Right lobe of liver (tissue), 6 donors: ENCODE data around the gene MAPK6. TPM values are rescaled to one million over a fixed set of nuclear protein-coding genes. Genes with fewer than 3 reads are reported as not detected.

ENCODE experiments used
- ATAC-seq, 4 donors: fragments of 200-7000 bp; cut with Tn5 transposase; one replicate each; pipeline ENCODE4 v1.9.1; 2020; ENCODE audit warnings: mild to moderate bottlenecking in 4 of 4, moderate library complexity in 4 of 4
- DNase-seq, 3 donors: peaks; one replicate each; pipeline ENCODE4 v3.0.0-alpha.2; 2020
- H3K27ac ChIP-seq, 3 donors: fragments of 200-600 bp; one replicate each; pipeline ENCODE4 v1.8.0; 2022
- H3K27me3 ChIP-seq, 2 donors: fragments of 200-600 bp; one replicate each; pipeline ENCODE4 v1.8.0; 2022
- H3K36me3 ChIP-seq, 4 donors: fragments of 200-600 bp; sonication (generic) in 1 of 4; one replicate each; pipeline versions ENCODE4 v1.5.1 to v1.8.0; 2017 to 2022; ENCODE audit warnings: control low read depth in 1 of 4
- H3K4me1 ChIP-seq, 4 donors: fragments of 200-600 bp; sonication (generic) in 1 of 4; one replicate each; pipeline versions ENCODE4 v1.5.1 to v1.8.0; 2017 to 2022; ENCODE audit warnings: control low read depth in 1 of 4
- H3K4me3 ChIP-seq, 3 donors: fragments of 200-600 bp; one replicate each; pipeline ENCODE4 v1.8.0; 2022
- H3K9me3 ChIP-seq, 4 donors: fragments of 200-600 bp; sonication (generic) in 1 of 4; one replicate each; pipeline versions ENCODE4 v1.5.1 to v1.8.0; 2017 to 2022; ENCODE audit warnings: control low read depth in 1 of 4
- POLR2A ChIP-seq: fragments of 450-650 bp; IDR thresholded peaks from one replicate; pipeline ENCODE4 v1.6.1; 2017; ENCODE audit warnings: antibody characterized with exemption, mild to moderate bottlenecking
- WGBS: methylation state at CpG from one replicate; pipeline ENCODE4 v1.1.6; 2018; ENCODE audit warnings: low coverage, low lambda C conversion rate; ENCODE audit not compliant: insufficient coverage; ENCODE audit errors: missing lambda C conversion rate; 5-methylcytosine and 5-hydroxymethylcytosine counted together
- intact Hi-C, 2 donors: fragments of 100-400 bp; cut with DNase I; formaldehyde crosslinking; loops; one replicate each; pipeline versions ENCODE4 v1.11.2 to v1.14.1; 2022
- total RNA-seq, 6 experiments: library from RNA; depleted of rRNA in 2 of 6; stranded (reverse); fragments of >200 nt in 2 of 6; fragmentation: NEBNext Ultra II Directional in 3 of 6; extraction: Animal tissue kit (Norgen Biotek cat#: 25700) in 3 of 6; gene quantifications; one replicate each; pipeline versions ENCODE4 v1.1.0 to v1.2.4, GENCODE V29; 2016 to 2023
- TF ChIP-seq, protein P1 (sequence below), 4 donors: fragments of 200-600 bp in 3 of 4; fragments of 450-650 bp in 1 of 4; IDR thresholded peaks; one replicate each; pipeline versions ENCODE4 v1.5.1 to v1.8.0; 2016 to 2022; ENCODE audit warnings: antibody characterized with exemption in 4 of 4, mild to moderate bottlenecking in 2 of 4
- donor health status: DM: no; HTN: yes; CAD: no.
- donor health status: DM: no; HTN: no; CAD: no.
- donor health status: DM: no; HTN: no; CAD: no.
- donor health status: DM: no; HTN: yes; CAD: no.
- donor health status: DM: no; HTN: yes; CAD: no.

Gene MAPK6
- total RNA-seq, 6 experiments from 2014 or later, result 15.8 to 35.8 (median 22.3) TPM

DNA sequence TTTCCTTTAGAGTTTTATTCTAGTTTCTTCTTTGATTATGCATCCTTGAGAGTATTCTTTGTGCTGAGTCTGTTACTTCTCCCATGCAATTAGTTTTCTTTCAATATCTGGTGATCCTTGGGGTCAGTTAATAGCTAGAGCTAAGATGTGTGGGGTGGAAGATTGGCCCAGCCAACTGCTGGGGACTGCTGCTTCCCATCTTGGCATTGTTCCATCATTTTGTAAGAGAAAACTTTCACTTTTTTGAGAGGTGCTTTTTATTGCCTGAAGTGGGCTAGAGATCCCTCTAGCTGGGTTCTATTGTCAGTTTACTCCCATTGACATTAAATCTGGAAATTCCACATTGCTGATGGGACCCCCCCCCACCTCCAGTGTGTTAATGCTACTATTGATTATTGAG, 78.2 kb downstream of the MAPK6 start:
- Histone ChIP-seq H3K9me3 (no peaks in the 10 kb centered on the region), H3K4me1 (no peaks in the 10 kb centered on the region), H3K4me3 (no peak overlapping the region), H3K27me3 (no peaks in the 10 kb centered on the region), H3K36me3 (no peaks in the 10 kb centered on the region), H3K27ac (no peak overlapping the region)
- ATAC-seq (peak in 2 of 4 donors; percentile 11 to 28), DNase-seq (no peak)
- intact Hi-C loops, result no loop called here
- no peak for TF ChIP-seq POLR2A
- TF ChIP-seq, protein P1, sequence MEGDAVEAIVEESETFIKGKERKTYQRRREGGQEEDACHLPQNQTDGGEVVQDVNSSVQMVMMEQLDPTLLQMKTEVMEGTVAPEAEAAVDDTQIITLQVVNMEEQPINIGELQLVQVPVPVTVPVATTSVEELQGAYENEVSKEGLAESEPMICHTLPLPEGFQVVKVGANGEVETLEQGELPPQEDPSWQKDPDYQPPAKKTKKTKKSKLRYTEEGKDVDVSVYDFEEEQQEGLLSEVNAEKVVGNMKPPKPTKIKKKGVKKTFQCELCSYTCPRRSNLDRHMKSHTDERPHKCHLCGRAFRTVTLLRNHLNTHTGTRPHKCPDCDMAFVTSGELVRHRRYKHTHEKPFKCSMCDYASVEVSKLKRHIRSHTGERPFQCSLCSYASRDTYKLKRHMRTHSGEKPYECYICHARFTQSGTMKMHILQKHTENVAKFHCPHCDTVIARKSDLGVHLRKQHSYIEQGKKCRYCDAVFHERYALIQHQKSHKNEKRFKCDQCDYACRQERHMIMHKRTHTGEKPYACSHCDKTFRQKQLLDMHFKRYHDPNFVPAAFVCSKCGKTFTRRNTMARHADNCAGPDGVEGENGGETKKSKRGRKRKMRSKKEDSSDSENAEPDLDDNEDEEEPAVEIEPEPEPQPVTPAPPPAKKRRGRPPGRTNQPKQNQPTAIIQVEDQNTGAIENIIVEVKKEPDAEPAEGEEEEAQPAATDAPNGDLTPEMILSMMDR (IDR thresholded peaks at IDR 0.05), result no peak

DNA sequence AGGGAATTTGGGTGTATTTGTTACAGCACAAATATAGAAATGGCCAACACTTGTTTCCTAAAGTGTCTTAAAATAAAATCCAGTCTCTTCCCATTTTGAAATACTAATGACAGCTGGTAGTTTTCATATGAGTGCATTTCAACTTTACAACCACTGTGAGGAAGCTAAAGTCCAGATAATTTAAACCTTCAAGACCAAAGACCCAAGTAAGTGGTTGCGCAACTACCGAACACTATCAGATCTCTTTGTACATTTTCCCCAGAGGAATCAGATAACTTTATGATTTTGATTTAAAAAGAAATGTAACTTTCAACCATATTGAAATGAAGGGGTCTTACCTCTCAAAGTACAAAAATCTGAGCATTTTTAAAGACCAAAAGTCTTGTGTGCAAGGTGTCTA, 79.3 kb downstream of the MAPK6 start:
- TF ChIP-seq POLR2A, result no peak
- TF ChIP-seq, protein P1 (IDR thresholded peaks at IDR 0.05), result no peak
- peak in 1 of 4 donors; percentile 23 for ATAC-seq

DNA sequence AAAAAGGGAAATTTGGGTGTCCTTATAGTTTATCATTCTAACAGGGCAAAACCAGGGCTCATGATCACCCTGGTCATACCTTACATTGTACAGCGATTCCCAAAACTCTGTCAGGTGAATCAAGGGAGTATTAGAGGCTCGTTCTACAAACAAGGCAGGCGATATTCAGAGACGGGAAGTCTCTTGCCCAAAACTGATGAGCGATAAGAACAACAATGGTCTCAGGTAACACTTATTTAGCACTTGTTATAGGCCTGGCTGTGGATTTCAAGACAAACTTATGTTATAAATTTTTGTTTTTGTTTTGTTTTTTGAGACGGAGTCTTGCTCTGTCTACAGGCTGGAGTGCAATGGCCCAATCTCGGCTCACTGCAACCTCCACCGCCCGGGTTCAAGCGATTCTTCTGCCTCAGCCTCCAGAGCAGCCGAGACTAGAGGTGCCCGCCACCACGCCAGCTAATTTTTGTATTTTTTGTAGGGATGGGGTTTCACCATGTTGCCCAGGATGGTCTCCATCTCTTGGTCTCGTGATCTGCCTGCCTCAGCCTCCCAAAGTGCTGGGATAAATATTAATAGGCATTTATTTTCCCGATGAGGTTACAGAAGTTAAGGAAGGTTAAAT, 80.7 kb downstream of the MAPK6 start:
- Histone ChIP-seq H3K9me3 (no peaks in the 10 kb centered on the region), H3K27ac (no peak overlapping the region), H3K4me3 (no peak overlapping the region), H3K4me1 (no peaks in the 10 kb centered on the region), H3K27me3 (no peaks in the 10 kb centered on the region), H3K36me3 (no peaks in the 10 kb centered on the region)
- TF ChIP-seq POLR2A, result no peak
- TF ChIP-seq, protein P1 (IDR thresholded peaks at IDR 0.05), result no peak
- intact Hi-C loops, result no loop called here
- no peak for ATAC-seq
- DNase-seq, result no peak
- 92% methylated on average over 12 of the region's 15 CpGs for WGBS

More for the DNA sequence above, 79.3 kb downstream of the MAPK6 start:
- Histone ChIP-seq H3K4me3 (no peak overlapping the region), H3K9me3 (no peaks in the 10 kb centered on the region), H3K27me3 (no peaks in the 10 kb centered on the region), H3K4me1 (no peaks in the 10 kb centered on the region), H3K27ac (no peak overlapping the region), H3K36me3 (no peaks in the 10 kb centered on the region)
- intact Hi-C loops, result no loop called here
- 57% methylated on average over 2 of the region's 2 CpGs for WGBS
- DNase-seq, result no peak

DNA sequence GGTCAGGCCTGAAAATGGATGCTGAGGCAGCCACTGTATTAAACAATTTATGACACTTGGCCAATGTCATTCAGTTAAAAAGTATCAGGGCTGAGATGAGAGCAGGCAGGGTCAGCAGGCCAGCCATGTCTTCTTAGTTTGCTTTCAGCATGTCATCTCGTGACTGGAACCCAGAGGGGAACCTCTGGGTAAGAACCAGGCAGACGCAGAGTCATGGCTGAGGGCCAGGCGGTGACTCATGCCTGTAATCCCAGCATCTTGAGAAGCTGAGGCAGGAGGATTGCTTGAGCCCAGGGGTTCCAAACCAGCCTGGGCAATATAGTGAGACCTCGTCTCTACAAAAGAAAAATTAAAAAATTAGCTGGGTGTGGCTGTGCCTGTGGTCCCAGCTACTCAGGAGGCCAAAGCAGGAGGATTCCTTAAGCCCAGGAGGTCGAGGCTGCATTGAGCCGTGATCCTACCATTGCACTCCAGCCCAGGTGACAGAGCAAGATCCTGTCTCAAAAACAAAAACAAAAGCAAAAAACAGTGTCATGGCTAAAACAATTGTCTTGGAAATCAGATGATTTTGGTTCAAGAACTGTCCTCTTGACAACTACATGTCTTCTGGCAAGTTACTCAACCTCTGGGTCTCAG, 81.9 kb downstream of the MAPK6 start:
- TF ChIP-seq, protein P1 (IDR thresholded peaks at IDR 0.05), result no peak
- no peak for TF ChIP-seq POLR2A
- H3K36me3 ChIP-seq, result no peaks in the 10 kb centered on the region
- DNase-seq, result peak; percentile 57 to 71 (median 66)
- no peaks in the 10 kb centered on the region for H3K9me3 ChIP-seq
- H3K27ac ChIP-seq, result no peak overlapping the region
- no peak for ATAC-seq
- intact Hi-C loops, result no loop called here
- H3K4me3 ChIP-seq, result no peak overlapping the region
- H3K27me3 ChIP-seq, result no peaks in the 10 kb centered on the region
- WGBS, result 59% methylated on average over 4 of the region's 6 CpGs
- H3K4me1 ChIP-seq, result no peaks in the 10 kb centered on the region
